Measurements from ENCODE around the gene EPB41L4A. TPM values are rescaled to one million over a fixed set of nuclear protein-coding genes. Genes with fewer than 3 reads are reported as not detected.

EPB41L4A gene
- total RNA-seq, 1 donor from 2014 or later: 27.2 TPM

GRCh38 chr5:112310746-112311145 is 108.3 kb downstream of the EPB41L4A start:
- no peak for DNase-seq (ENCODE audit: extremely low spot score, unreplicated experiment)
- Mint-ChIP-seq H3K4me1 (ENCODE audit: unreplicated experiment) (peaks cover 10% of the 10 kb centered on the region), H3K9me3 (no peaks in the 10 kb centered on the region), H3K4me3 (no peak overlapping the region), H3K27ac (no peak overlapping the region), H3K36me3 (peaks cover 4% of the 10 kb centered on the region), H3K27me3 (no peaks in the 10 kb centered on the region)
- TF ChIP-seq CTCF (conservative IDR thresholded peaks at IDR 0.05): no peak

- DNase-seq (ENCODE audit: extremely low spot score, unreplicated experiment): no peak
- Mint-ChIP-seq H3K27me3 (no peaks in the 10 kb centered on the region), H3K36me3 (peaks cover 5% of the 10 kb centered on the region), H3K4me1 (ENCODE audit: unreplicated experiment) (peaks cover 6% of the 10 kb centered on the region), H3K27ac (no peak overlapping the region), H3K9me3 (no peaks in the 10 kb centered on the region), H3K4me3 (no peak overlapping the region)
- no peak for TF ChIP-seq CTCF (conservative IDR thresholded peaks at IDR 0.05)
Observed at GRCh38 chr5:112308608-112309007, 110.5 kb downstream of the EPB41L4A start.

- Mint-ChIP-seq H3K4me3 (no peak overlapping the region), H3K9me3 (no peaks in the 10 kb centered on the region), H3K36me3 (peaks cover 13% of the 10 kb centered on the region), H3K27ac (no peak overlapping the region), H3K27me3 (no peaks in the 10 kb centered on the region), H3K4me1 (ENCODE audit: unreplicated experiment) (no peaks in the 10 kb centered on the region)
- no peak for DNase-seq (ENCODE audit: extremely low spot score, unreplicated experiment)
- TF ChIP-seq CTCF (conservative IDR thresholded peaks at IDR 0.05): no peak
Observed at GRCh38 chr5:112306956-112307355, 112.1 kb downstream of the EPB41L4A start.

- Mint-ChIP-seq H3K36me3 (peaks cover 18% of the 10 kb centered on the region), H3K4me3 (no peak overlapping the region), H3K27ac (no peak overlapping the region), H3K27me3 (no peaks in the 10 kb centered on the region), H3K4me1 (ENCODE audit: unreplicated experiment) (no peaks in the 10 kb centered on the region), H3K9me3 (peaks cover 7% of the 10 kb centered on the region)
- DNase-seq (ENCODE audit: extremely low spot score, unreplicated experiment): no peak
- TF ChIP-seq CTCF (conservative IDR thresholded peaks at IDR 0.05): no peak
Observed at GRCh38 chr5:112304743-112305142, 114.3 kb downstream of the EPB41L4A start.

- H3K4me3 Mint-ChIP-seq: no peak overlapping the region
- no peak overlapping the region for H3K27ac Mint-ChIP-seq
- H3K36me3 Mint-ChIP-seq: peaks cover 18% of the 10 kb centered on the region
- no peak for TF ChIP-seq CTCF (conservative IDR thresholded peaks at IDR 0.05)
- peaks cover 13% of the 10 kb centered on the region for H3K9me3 Mint-ChIP-seq
- no peaks in the 10 kb centered on the region for H3K27me3 Mint-ChIP-seq
- H3K4me1 Mint-ChIP-seq (ENCODE audit: unreplicated experiment): no peaks in the 10 kb centered on the region
- no peak for DNase-seq (ENCODE audit: extremely low spot score, unreplicated experiment)
Observed at GRCh38 chr5:112303685-112304084, 115.4 kb downstream of the EPB41L4A start.

GRCh38 chr5:112294126-112294525 is 125.0 kb downstream of the EPB41L4A start:
- Mint-ChIP-seq H3K36me3 (peaks cover 6% of the 10 kb centered on the region), H3K4me1 (ENCODE audit: unreplicated experiment) (peaks cover 9% of the 10 kb centered on the region), H3K27me3 (no peaks in the 10 kb centered on the region), H3K27ac (no peak overlapping the region), H3K9me3 (peaks cover 13% of the 10 kb centered on the region), H3K4me3 (no peak overlapping the region)
- no peak for DNase-seq (ENCODE audit: extremely low spot score, unreplicated experiment)
- TF ChIP-seq CTCF (conservative IDR thresholded peaks at IDR 0.05): no peak

Measured in type B pancreatic cell (in vitro differentiated cells).